HG02610 (cell line): ENCODE results near the gene RAB5B.
"Not testable (repeated sequence)": the region's sequence is repeated elsewhere in the genome, so short reads cannot be mapped to it uniquely, and the experiment has no call there.

ENCODE experiments used
- ATAC-seq: cut with Tn5 transposase; IDR thresholded peaks from one replicate; pipeline ENCODE4 v1.9.1; 2021; ENCODE audit warnings: mild to moderate bottlenecking, moderate library complexity; ENCODE audit not compliant: unreplicated experiment

RAB5B gene

DNA sequence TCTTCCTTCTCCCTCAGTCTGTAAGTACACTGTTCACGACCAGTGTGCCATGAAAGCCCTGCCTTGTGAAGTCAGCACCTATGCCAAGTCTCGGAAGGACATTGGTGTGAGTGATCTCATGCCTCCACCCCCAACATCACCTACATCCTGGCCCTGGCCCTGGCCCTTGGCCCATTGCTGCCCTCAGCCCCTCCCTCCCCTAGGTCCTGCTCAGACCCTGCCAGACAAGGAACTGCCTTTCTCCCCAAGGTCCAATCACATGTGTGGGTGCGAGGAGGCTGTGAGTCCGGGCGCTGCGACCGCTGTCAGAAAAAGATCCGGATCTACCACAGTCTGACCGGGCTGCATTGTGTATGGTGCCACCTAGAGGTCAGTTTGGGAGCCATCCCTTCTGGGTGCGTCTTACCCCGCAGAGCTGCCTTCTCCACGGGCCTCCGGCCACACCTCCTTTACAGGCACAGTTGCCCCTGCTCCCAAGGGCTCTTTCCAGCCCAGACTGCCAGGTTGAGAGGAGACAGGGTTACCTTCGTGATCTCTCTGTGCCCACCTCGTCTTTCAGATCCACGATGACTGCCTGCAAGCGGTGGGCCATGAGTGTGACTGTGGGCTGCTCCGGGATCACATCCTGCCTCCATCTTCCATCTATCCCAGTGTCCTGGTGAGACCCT lies 33.7 kb upstream of the RAB5B start:
- ATAC-seq, result peak; percentile 97

DNA sequence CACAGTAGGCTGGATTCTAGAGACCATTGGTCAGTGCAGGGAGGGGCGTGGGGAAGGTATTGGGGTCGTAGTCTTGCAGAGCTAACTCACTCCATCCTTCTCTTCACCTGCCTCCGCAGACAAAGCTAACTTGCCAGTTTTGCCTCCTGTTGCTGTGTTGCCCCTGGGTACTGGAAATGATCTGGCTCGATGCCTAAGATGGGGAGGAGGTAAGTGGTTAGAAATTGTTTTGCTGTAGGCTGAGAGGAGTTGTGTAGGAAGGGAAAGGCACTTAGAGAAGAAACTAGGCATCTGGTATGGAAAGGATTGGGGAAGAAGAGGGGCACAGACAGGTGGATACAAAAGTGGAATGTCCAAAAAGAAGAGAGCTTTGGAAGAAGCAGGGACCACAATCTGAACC lies 31.8 kb upstream of the RAB5B start:
- no peak for ATAC-seq

DNA sequence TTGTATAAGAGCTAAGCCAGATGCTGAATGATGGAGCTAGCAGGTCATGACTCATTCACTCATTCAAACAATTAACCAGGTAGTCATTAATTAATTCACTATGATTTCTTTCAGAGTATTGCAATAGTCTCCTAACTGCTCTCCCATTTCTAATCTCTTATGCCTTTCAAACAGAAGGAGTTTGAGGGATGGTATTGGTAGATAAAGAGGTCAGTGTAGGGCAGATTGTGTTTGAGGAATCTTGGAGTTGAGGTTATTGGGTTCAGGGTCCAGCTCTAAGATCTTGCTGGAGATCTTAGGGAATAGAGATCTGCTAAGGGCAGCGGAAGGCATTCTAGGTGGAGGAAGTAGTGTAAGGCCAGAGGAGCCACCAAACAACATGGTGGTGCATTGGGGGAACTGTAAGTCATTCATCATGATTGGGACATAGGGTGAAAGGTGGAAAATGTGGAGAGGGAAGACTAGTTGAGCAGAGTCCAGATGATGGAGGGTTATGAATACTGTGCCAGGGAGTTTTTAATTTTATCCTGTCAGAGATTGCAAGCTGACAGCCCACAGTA lies 31.2 kb upstream of the RAB5B start:
- ATAC-seq, result no peak

DNA sequence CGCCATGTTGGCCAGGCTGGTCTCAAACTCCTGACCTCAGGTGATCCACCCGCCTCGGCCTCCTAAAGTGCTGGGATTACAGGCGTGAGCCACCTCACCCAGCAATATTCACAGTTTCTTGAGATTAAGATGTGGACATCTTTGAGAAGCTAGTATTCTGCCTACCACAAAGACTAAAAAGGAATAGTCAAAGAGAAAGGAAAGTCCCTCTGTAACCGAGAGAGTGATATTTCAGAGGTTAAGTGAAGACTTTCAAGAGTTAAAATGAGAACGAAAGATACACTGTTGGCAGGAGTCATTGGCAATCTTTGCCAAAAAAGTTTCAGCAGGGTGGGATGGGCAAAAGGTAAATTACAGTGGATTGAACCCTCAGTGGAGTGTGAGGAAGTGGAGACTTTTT lies 27.3 kb upstream of the RAB5B start:
- ATAC-seq, result no peak

DNA sequence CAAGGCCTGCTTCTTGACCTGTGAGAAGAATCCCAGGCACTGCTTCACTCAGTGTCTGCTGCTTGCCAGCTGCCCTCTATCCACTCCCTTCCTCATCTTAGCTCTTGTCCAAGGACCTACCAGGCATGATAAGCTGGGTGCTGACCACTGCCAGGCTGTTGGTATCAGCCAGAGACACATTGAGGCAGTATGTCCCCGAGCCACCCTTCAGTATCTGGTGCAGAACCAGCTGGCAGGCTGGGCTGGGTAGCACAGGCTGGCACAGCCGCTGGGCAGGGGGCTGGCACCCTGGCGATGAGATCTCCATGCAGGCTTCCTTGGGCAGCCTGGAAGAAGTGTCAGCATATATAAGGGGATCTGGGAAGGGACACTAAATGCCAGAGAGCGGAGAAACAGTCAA lies 18.5 kb upstream of the RAB5B start:
- no peak for ATAC-seq

DNA sequence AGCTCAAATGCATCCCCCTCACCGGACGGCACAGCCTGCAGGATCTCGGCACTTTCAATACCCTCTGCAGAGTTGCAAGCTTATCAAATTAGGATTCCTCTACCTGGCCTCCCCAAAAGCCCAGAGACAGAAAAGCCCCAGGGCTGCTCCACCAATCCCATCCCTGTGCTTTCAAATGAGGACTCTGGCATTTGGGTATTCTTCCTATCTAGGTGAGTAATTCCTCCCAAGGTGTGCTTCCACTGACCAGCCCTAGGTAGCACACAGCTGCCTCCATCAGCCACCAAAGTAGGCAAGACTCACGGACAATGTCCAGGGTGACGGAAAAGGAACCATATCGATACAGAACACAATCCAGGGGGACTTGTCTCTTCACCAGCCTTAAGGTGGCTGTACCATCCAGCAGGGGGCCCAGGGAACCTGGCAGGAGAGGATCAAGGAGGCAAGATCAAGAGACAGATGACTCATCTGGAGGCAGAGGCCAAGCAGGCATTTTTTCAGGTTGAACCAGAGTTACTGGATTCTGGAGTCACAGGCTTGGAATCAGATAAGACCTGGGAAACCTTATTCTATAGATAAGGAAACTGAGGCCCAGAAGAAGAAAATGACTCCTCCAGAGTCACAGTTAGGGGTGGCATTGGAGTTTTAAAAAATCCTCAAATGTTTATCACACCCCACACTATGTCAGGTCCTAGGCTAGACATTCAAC lies 17.9 kb upstream of the RAB5B start:
- no peak for ATAC-seq

DNA sequence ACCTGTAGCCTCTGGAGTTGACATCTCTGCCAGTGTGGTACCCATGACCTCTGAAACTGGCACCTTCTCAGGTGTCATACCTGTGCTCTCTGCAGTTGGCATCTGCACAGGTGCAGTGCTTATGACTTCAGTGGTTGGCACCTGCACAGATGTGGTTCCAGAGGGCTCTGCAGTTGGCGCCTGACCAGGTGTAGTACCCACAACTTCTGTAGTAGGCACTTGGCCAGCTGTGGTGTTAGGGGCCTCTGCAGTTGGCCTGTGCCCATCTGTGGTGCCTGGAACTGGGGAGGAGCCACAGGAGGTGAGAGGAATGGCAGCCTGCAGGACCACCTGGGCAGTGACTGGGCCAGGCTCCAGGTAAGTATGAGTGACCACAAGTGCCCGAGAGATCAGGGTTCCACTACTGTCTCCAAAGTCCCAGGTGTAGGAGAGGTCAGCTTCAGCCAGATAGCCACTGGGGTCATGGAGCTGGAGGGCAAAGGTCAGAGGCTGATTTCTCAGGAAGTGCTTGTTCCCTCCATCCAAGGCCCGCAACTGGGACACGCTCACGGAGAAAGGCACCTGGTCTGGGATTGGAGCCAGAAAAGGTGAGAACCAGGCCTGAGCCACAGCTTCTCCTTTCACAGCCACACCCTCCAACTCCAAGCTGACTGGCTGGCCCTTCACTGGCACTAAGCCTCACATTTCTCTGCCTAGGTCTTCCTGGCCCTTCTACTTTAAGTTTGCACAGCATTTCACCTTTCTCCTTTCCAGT lies 16.6 kb upstream of the RAB5B start:
- ATAC-seq, result no peak

DNA sequence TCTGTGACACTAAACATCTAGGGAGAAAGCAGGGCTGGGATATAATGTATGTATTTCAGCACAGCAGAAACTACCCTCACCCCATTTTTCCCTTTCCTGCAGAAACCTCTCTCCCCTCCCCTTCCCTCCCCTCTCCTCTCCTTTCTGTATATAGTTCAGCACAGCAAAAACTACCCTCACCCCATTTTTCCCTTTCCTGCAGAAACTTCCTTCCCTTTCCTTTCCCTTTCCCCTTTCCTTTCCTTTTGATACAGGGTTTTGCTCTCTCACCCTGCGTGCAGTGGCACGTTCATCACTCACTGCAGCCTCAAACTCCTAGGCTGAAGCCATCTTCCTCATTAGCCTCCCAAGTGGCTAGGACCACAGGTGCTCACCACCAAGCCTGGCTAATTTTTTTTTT lies 10.1 kb upstream of the RAB5B start:
- ATAC-seq, result no peak

DNA sequence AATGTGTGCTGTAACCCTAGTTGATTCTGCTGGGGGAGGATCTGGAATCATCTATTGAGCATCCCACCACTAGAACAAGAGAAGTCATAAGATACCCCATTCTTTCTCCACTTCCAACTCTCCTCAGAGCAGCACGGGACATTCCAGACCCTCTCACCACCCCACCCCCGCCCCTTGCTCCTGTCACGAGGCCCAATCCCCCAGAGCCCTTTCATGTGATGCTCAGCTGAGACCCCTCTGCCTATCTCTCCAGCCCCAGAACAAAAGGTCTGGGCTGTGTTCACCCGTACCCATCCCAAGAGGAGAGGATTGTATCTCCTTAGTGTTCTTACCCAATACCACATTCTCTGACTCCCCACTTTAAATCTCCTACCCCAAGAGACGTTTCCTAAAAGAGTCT lies 8.6 kb upstream of the RAB5B start:
- ATAC-seq, result no peak

DNA sequence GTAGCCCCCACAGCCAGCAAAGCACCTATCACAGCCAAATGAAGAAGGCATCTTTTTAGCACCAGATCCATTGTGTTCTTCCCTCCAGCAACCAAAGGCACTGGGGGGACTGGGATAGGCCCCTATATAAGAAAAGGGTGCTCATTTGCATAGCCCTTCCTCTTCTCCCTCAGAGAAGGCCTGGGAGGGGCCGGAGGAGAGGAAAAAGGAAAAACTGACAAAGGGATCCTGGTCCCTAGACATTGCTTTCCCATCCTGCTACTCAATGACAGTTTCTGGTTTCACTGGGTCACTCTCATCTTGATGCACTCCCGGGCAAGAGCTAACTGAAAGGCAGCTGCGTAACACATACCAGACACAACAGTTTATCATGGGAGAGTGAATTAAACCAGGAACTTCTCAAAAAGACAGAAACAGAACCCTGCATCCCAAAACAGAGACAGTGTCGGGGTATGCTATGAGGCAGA lies 7.9 kb upstream of the RAB5B start, which contains the start of gene PMEL:
PMEL (minus strand) TSS at position 102 of the 467 bp plus-strand sequence; CDS start at position 71, 31 bp downstream.
- no peak for ATAC-seq

DNA sequence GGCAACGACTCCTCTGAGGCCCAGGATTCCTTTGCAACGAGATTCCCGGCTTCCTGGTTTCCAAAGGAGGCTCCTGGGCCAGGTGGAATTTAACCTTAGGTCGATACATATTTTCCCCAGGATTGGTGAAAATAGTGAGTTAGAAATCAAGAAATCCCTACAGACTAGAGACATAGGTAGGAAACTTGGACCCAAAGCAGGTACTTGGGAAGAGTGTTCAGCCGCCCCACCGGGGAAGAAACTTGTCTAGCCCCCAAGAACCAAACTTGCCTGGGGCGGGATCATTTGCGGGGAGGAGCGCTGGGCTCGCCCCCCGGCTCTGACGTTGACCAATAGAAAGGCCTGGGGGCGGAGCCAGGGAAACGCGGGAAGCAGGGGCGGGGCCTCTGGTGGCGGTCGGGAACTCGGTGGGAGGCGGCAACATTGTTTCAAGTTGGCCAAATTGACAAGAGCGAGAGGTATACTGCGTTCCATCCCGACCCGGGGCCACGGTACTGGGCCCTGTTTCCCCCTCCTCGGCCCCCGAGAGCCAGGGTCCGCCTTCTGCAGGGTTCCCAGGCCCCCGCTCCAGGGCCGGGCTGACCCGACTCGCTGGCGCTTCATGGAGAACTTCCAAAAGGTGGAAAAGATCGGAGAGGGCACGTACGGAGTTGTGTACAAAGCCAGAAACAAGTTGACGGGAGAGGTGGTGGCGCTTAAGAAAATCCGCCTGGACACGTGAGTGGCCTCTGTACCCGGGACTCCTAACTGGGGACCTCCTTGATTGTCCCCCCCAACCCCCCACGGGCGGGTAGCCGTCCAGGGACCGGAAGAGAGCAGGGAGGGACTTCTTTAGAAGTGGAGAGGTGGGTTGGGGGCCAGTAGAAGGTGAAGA lies 7.2 kb upstream of the RAB5B start, which contains the start of gene CDK2:
CDK2 (plus strand) TSS at position 423 of the 874 bp plus-strand sequence; CDS start at position 602, 179 bp downstream.
- ATAC-seq, result peak; percentile 97

DNA sequence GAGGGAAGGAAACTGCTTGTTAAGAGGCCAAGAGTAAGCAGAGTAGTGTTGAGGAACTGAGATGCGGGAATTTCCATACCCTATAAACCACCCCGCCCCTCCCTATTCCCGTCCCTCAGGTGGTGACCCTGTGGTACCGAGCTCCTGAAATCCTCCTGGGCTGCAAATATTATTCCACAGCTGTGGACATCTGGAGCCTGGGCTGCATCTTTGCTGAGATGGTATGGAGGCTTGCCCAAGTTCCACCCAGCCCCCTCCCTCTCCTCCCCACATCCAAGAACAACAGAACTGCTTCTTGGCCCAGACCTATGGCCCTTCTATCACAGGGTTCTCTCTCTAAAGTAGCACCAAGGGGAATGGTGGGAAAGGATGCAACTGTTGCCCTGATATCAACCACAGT lies 4.5 kb upstream of the RAB5B start:
- no peak for ATAC-seq

DNA sequence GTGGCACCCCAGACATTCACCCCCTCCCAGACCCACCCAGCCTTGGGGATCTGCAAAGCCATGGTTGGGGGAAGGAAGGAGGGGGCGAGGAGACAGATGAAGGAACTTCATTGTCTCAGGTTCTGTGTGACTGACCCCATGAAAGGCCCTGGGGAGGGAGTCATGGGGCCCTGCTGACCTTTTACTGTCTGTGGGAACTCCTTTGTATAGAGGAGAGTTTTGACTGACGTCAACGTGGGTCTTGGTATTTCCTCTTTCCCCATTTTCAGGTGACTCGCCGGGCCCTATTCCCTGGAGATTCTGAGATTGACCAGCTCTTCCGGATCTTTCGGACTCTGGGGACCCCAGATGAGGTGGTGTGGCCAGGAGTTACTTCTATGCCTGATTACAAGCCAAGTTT lies 3.1 kb upstream of the RAB5B start:
- ATAC-seq, result no peak

DNA sequence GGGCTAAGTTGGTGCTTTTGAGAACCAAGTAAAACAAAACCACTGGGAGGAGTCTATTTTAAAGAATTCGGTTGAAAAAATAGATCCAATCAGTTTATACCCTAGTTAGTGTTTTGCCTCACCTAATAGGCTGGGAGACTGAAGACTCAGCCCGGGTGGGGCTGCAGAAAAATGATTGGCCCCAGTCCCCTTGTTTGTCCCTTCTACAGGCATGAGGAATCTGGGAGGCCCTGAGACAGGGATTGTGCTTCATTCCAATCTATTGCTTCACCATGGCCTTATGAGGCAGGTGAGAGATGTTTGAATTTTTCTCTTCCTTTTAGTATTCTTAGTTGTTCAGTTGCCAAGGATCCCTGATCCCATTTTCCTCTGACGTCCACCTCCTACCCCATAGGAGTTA lies 1.8 kb upstream of the RAB5B start:
- no peak for ATAC-seq

DNA sequence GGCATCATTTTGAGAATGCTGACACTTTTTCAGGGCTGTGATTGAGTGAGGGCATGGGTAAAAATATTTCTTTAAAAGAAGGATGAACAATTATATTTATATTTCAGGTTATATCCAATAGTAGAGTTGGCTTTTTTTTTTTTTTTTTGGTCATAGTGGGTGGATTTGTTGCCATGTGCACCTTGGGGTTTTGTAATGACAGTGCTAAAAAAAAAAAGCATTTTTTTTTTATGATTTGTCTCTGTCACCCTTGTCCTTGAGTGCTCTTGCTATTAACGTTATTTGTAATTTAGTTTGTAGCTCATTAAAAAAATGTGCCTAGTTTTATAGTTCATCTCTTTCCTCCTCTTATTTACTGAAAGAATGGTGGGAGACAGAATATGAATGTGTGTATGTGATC lies 1.4 kb upstream of the RAB5B start:
- no peak for ATAC-seq

DNA sequence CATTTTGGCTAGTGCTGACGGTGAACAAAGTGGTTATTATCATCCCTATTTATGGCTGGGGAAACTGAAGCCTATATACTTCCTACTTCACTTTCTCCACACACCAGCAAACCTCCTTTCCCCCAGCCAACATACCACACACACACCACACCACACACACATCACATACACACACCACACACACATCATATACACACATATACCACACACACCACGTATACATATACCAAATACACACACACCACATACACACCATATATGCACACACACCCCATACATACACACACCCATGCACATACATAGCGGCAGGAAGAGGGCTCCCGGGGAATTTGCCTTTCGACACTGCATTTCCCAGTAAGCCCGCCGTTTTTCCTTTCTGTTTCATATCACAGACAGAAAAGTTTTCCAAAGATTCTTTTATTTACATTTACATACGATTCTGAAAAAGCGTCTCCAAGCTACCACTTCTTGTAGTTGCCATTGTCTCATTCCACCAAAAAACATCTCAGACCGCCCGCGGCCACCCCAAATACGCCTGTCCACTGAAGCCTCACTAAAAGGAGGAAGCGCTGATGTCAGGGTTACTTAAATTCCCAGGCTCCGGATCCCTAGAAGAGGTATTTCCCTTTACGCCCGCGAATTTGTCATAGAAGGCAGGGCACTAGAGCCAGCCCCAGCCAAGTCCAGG lies 823 bp upstream of the RAB5B start:
- no peak for ATAC-seq

DNA sequence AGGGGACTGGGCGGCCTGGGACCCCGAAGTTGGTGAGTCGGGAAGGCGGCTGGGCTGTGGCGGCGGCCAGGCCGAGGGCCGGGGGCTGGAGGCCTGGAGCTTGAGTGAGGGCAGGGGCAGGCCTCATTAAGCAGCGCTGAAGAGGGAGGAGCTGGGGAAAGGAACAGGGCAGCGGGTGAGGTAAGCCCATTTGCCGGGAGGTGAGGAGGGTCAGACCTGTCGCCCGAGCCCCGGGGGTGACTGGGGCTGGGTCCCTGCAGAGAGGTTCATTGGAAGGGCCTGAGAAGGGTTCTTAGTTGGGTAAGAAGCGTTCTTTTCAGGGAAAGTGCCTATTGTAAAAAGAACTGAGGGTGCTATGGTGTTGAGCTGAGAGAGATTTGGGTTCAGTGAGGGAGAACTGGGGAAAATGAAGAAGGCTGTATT lies 441 bp downstream of the RAB5B start:
- peak; percentile 11 for ATAC-seq

DNA sequence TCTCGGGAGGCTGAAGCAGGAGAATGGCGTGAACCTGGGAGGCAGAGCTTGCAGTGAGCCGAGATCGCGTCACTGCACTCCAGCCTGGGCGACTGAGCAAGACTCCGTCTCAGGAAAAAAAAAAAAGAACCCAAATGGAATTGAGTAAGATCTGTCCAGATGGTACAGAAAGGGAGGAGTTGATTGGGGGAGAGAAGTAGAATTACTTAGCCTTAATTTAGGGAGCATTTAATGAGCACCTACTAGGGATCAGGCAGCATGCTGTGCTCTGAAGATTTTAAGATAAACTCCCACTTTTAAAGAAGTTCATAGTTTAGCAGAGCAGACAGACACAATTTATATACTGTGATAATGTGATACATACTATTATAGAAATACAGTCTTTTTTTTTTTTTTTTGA lies 4.5 kb downstream of the RAB5B start:
- ATAC-seq, result no peak

DNA sequence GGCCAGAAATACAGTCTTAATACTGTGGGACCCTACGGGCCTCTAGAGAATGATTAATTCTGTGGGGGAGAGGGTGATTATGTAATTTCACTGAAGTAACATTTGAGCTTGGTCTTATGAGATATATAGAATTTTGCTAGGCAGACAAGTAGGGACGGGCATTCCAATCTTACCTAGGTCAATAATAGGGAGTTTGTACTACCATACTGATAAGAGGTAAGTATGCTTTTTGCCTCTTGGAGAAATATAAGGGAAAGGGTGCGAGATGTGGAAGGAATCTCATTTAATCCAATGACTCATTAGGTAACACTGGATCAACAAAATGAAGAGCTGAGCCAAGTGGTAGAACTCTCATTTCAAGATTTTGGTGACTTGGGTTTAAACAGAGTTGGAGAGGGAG lies 5.2 kb downstream of the RAB5B start:
- no peak for ATAC-seq

DNA sequence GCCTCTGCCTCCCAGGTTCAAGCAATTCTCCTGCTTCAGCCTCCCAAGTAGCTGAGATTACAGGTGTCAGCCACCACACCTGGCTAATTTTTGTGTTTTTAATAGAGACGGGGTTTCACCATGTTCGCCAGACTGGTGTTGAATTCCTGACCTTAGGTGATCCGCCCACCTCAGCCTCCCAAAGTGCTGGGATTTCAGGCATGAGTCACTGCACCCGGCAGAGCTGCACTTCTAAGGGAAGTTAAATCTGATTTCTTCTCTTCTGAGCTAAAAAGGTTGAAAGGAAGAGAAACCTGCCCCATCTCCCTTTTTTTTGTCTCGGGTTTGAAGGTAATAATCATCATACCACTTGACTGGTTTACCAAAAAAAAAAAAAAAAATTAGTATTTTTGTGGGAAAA lies 8.0 kb downstream of the RAB5B start:
- not testable (repeated sequence) for ATAC-seq
